Measurements from ENCODE around the gene ACOX3.

DNA sequence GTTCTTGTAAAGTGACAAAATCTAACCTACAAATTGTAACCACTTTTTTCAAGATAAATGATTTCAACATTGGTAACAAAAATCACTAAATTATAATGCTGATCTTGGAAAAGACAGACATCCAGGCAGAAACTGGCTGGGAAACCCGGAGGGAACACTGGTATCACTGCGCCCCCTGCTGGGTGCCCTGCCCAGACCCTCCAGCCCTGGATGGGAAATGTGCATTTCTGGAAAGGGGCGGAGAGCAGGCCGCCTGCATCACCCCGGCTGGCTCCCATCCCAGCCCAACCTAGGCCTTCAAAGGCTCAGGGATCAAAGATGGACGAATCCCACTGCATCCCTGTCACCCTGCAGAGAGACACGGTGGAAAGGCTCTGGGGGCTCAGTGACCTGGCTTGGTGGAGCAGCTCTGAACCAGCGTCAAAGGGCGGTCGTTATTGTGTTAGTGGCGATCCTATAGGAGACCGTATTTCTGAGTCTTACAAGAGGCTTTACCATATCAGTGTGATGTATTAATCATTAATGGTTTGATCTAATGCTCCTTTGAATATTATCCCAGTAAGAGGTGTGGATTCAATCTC is 37.3 kb downstream of the ACOX3 start:
- peak; percentile 89 to 97 (median 94) for TF ChIP-seq CTCF (IDR thresholded peaks at IDR 0.05)
- no peak for TF ChIP-seq POLR2A (IDR thresholded peaks at IDR 0.05)
